OCI-LY7 (cell line): ENCODE data around the gene PDZRN3. TPM values are rescaled to one million over a fixed set of nuclear protein-coding genes. Genes with fewer than 3 reads are reported as not detected.

Experiments
- BruUV-seq: library from RNA; stranded (reverse); fragments of 400-500 nt; replicated peaks from 2 replicates; lab custom pipeline; 2021; lab: Mats Ljungman, UMichigan
- CTCF ChIA-PET: fragments of 300-600 bp; sonication (Branson Sonifier 250); formaldehyde crosslinking; loops from one replicate; lab custom pipeline; 2022; ENCODE audit warnings: antibody characterized with exemption; ENCODE audit not compliant: unreplicated experiment; lab: Charles Lee
- POLR2A ChIA-PET: fragments of 300-600 bp; sonication (Branson Sonifier 250); formaldehyde crosslinking; loops from one replicate; lab custom pipeline; 2022; ENCODE audit warnings: antibody characterized with exemption; lab: Charles Lee
- DNase-seq: peaks from one replicate; pipeline ENCODE4 v3.0.0-alpha.2; 2015; ENCODE audit warnings: low spot score
- H2AFZ ChIP-seq: fragments of 200-600 bp; sonication (generic), shearing (Covaris generic); 2 replicates; pipeline ENCODE4 v1.6.1; 2014; ENCODE audit warnings: mild to moderate bottlenecking, antibody characterized with exemption, low read length, moderate library complexity
- H3K27ac ChIP-seq: fragments of 200-600 bp; sonication (generic); 2 replicates; pipeline ENCODE4 v1.5.1; 2014; ENCODE audit warnings: mixed run types, low read depth, mild to moderate bottlenecking, moderate library complexity, low read length, inconsistent platforms; ENCODE audit not compliant: poor library complexity, severe bottlenecking
- H3K36me3 ChIP-seq: fragments of 200-600 bp; sonication (generic); 2 replicates; pipeline ENCODE4 v1.6.1; 2014; ENCODE audit warnings: mild to moderate bottlenecking, antibody characterized with exemption, low read length, moderate library complexity, mixed read lengths; ENCODE audit not compliant: insufficient read depth
- H3K4me1 ChIP-seq: fragments of 200-600 bp; sonication (generic); 2 replicates; pipeline ENCODE4 v1.5.1; 2014; ENCODE audit warnings: mild to moderate bottlenecking, low read length; ENCODE audit not compliant: insufficient read depth, poor library complexity, severe bottlenecking
- H3K4me2 ChIP-seq: fragments of 200-600 bp; sonication (generic); 2 replicates; pipeline ENCODE4 v1.6.1; 2014; ENCODE audit warnings: mild to moderate bottlenecking, low read length
- H3K4me3 ChIP-seq: fragments of 200-600 bp; sonication (generic); 2 replicates; pipeline ENCODE4 v1.5.1; 2014; ENCODE audit warnings: mild to moderate bottlenecking, low read depth, low read length; ENCODE audit not compliant: poor library complexity, severe bottlenecking
- H3K79me2 ChIP-seq: fragments of 200-600 bp; sonication (generic); 2 replicates; pipeline ENCODE4 v1.6.1; 2016; ENCODE audit warnings: low read depth, mild to moderate bottlenecking, low read length, moderate library complexity, mixed read lengths; ENCODE audit not compliant: insufficient read depth
- H3K9me2 ChIP-seq: fragments of 200-600 bp; sonication (generic); 2 replicates; pipeline ENCODE4 v1.6.1; 2016; ENCODE audit warnings: mild to moderate bottlenecking, low read length, mixed read lengths; ENCODE audit not compliant: insufficient read depth
- H3K9me3 ChIP-seq: fragments of 200-600 bp; sonication (generic); 2 replicates; pipeline ENCODE4 v1.6.1; 2014; ENCODE audit warnings: mild to moderate bottlenecking, mixed run types, low read length, mixed read lengths
- H4K20me1 ChIP-seq: fragments of 200-600 bp; sonication (generic); 2 replicates; pipeline ENCODE4 v1.6.1; 2014; ENCODE audit warnings: mild to moderate bottlenecking, antibody characterized with exemption, low read length, moderate library complexity, mixed read lengths; ENCODE audit not compliant: insufficient read depth
- EZH2phosphoT487 ChIP-seq: fragments of 200-600 bp; sonication (generic); IDR thresholded peaks from 2 replicates; pipeline ENCODE4 v1.6.1; 2018; ENCODE audit warnings: low read depth, borderline replicate concordance, mild to moderate bottlenecking, mixed run types, antibody characterized with exemption, low read length, moderate library complexity, mixed read lengths
- intact Hi-C: fragments of 100-400 bp; cut with micrococcal nuclease; formaldehyde crosslinking; loops from one replicate; pipeline ENCODE4 v1.10.0; 2022; ENCODE audit not compliant: unreplicated experiment
- total RNA-seq, 2 experiments: library from RNA; depleted of rRNA in 1 of 2; stranded (reverse); fragments of >200 nt in 1 of 2; shearing (Covaris generic) in 1 of 2; gene quantifications; 2 replicates each; pipeline ENCODE4 v1.2.3, GENCODE V29; 2014 to 2022
- TF ChIP-seq, protein P1 (sequence below): fragments of 200-600 bp; sonication (generic); conservative IDR thresholded peaks from 2 replicates; pipeline ENCODE4 v1.5.1; 2014; ENCODE audit warnings: mild to moderate bottlenecking, antibody characterized with exemption, low read length, moderate library complexity, mixed read lengths

Gene PDZRN3
- total RNA-seq, 2 experiments from 2014 or later, result 0.95 TPM; not detected in 1

DNA sequence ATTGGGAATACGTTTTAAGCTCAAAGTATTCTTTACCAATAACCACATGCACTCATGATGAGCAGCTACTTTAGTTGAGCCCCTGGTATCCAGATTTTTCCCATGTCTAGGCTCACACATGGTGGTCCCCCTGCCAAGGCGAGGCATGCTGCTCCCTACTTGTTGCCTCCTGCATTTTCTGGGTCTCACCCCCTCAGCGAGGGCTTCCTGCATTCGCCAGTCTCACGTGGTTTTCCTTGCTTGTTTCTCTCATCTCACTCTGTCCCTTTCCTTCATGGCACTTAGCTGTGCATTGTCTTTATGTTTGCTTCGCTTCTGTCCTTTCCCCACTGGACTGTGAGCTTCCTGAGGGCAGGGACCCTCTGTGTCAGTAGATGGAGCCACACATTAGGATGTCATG lies 99.2 kb downstream of the PDZRN3 start:
- no TSS peak for BruUV-seq
- Histone ChIP-seq H3K4me2 (no peak overlapping the region), H4K20me1 (no peaks in the 10 kb centered on the region), H3K9me3 (no peaks in the 10 kb centered on the region), H3K27ac (no peak overlapping the region), H3K79me2 (no peaks in the 10 kb centered on the region), H3K36me3 (no peaks in the 10 kb centered on the region), H3K4me1 (no peaks in the 10 kb centered on the region), H2AFZ (no peak overlapping the region), H3K4me3 (no peak overlapping the region), H3K9me2 (no peaks in the 10 kb centered on the region)
- POLR2A ChIA-PET, result no interaction called here
- CTCF ChIA-PET, result no interaction called here
- TF ChIP-seq, protein P1, sequence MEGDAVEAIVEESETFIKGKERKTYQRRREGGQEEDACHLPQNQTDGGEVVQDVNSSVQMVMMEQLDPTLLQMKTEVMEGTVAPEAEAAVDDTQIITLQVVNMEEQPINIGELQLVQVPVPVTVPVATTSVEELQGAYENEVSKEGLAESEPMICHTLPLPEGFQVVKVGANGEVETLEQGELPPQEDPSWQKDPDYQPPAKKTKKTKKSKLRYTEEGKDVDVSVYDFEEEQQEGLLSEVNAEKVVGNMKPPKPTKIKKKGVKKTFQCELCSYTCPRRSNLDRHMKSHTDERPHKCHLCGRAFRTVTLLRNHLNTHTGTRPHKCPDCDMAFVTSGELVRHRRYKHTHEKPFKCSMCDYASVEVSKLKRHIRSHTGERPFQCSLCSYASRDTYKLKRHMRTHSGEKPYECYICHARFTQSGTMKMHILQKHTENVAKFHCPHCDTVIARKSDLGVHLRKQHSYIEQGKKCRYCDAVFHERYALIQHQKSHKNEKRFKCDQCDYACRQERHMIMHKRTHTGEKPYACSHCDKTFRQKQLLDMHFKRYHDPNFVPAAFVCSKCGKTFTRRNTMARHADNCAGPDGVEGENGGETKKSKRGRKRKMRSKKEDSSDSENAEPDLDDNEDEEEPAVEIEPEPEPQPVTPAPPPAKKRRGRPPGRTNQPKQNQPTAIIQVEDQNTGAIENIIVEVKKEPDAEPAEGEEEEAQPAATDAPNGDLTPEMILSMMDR, result no peak
- no peak for TF ChIP-seq EZH2phosphoT487
- intact Hi-C loops, result no loop called here
- DNase-seq, result no peak

DNA sequence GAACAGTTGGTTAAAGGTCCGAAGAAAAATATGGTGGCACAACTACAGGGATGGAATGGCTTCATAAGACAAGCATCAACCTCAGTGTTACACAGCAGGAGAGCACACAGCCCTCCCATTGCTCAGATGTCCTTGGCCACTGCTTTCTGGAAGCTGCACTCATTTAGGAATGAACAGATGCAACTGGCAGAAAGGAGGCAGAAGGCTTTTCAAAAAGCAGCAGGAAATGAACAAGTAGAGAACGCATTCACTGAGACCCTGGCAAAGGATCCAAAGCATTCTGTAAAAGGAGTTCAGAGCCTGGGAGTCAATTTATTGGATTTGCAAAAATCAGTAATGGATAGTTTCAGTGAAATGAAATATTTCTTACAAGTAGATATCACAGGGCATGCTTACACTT lies 101.1 kb downstream of the PDZRN3 start:
- no peaks in the 10 kb centered on the region for H3K79me2 ChIP-seq
- H3K4me2 ChIP-seq, result no peak overlapping the region
- no peaks in the 10 kb centered on the region for H3K9me3 ChIP-seq
- no peaks in the 10 kb centered on the region for H3K4me1 ChIP-seq
- DNase-seq, result no peak
- POLR2A ChIA-PET, result no interaction called here
- CTCF ChIA-PET, result no interaction called here
- H4K20me1 ChIP-seq, result no peaks in the 10 kb centered on the region
- no peaks in the 10 kb centered on the region for H3K36me3 ChIP-seq
- no peak overlapping the region for H3K4me3 ChIP-seq
- intact Hi-C loops, result no loop called here
- H3K9me2 ChIP-seq, result no peaks in the 10 kb centered on the region
- BruUV-seq, result no TSS peak
- no peak overlapping the region for H3K27ac ChIP-seq
- TF ChIP-seq EZH2phosphoT487, result no peak
- TF ChIP-seq, protein P1, result no peak
- H2AFZ ChIP-seq, result no peak overlapping the region

DNA sequence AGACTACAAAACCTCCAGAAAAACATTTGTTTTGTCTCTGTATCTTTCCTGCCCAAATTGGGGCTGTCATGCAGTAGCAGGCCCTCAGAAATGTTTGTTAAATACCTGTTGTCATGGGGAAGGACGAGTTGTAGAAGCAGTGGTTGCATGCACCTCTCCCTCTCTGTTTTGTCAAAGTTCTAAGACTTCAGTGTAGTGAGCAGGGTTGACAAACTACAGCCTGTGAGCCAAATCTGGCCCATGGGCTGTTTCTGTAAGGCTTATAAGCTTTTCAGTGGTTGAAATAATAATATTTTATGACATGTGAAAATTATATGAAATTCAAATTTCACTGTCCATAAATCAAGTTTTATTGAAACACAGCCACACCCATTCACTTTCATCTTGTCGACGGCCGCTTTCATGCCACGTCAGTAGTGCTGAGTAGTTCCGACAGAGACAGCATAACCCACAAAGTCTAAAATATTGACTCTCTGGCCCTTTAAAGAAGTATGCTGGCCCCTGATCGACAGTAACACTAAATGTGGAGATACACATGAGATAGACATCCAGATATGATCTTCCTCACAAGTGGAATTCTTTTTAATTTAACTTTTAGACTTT lies 102.9 kb downstream of the PDZRN3 start:
- no peaks in the 10 kb centered on the region for H4K20me1 ChIP-seq
- CTCF ChIA-PET, result no interaction called here
- H3K4me1 ChIP-seq, result no peaks in the 10 kb centered on the region
- intact Hi-C loops, result no loop called here
- no peaks in the 10 kb centered on the region for H3K9me3 ChIP-seq
- BruUV-seq, result no TSS peak
- TF ChIP-seq EZH2phosphoT487, result no peak
- TF ChIP-seq, protein P1, result no peak
- POLR2A ChIA-PET, result no interaction called here
- H3K79me2 ChIP-seq, result no peaks in the 10 kb centered on the region
- H3K4me2 ChIP-seq, result no peak overlapping the region
- H3K36me3 ChIP-seq, result no peaks in the 10 kb centered on the region
- H2AFZ ChIP-seq, result no peak overlapping the region
- H3K27ac ChIP-seq, result no peak overlapping the region
- H3K4me3 ChIP-seq, result no peak overlapping the region
- DNase-seq, result no peak
- no peaks in the 10 kb centered on the region for H3K9me2 ChIP-seq
